HEK293 (cell line): Measurements from ENCODE around the gene HUWE1.
"Not testable (repeated sequence)": the region's sequence is repeated elsewhere in the genome, so short reads cannot be mapped to it uniquely, and the experiment has no call there.

Source experiments
- CTCF ChIA-PET: fragments of 350-600 bp; formaldehyde crosslinking; extraction: SDS; loops from one replicate; lab custom pipeline; 2021; ENCODE audit warnings: antibody characterized with exemption; lab: Yijun Ruan, JAX
- POLR2A ChIA-PET: fragments of 300-600 bp; formaldehyde crosslinking; extraction: SDS; loops from one replicate; lab custom pipeline; 2020; ENCODE audit warnings: antibody characterized with exemption, inconsistent platforms; lab: Yijun Ruan, JAX
- H3K27ac ChIP-seq: fragments of 200-500 bp; sonication (Bioruptor generic); 2 replicates; pipeline ENCODE4 v1.5.1; 2014; ENCODE audit warnings: low read depth, low read length, control low read depth, inconsistent platforms; ENCODE audit errors: extremely low read depth
- H3K36me3 ChIP-seq, 2 experiments: fragments of 200-500 bp in 1 of 2; sonication (Bioruptor generic) in 1 of 2; 1 replicate in 1 of 2; 2 replicates in 1 of 2; pipeline ENCODE4 v1.5.1; 2014 to 2017; ENCODE audit warnings: inconsistent platforms in 2 of 2, low read length in 2 of 2; ENCODE audit not compliant: control insufficient read depth in 2 of 2, insufficient read depth in 1 of 2
- H3K4me1 ChIP-seq: fragments of 200-500 bp; sonication (Bioruptor generic); 2 replicates; pipeline ENCODE4 v1.5.1; 2014; ENCODE audit warnings: mild to moderate bottlenecking, low read length, inconsistent platforms; ENCODE audit not compliant: control insufficient read depth, insufficient read depth
- H3K4me3 ChIP-seq: 2 replicates; pipeline ENCODE4 v1.5.1; 2011; ENCODE audit warnings: low read depth, mild to moderate bottlenecking, control low read depth, low read length, moderate library complexity
- H3K9me3 ChIP-seq: fragments of 200-500 bp; sonication (Bioruptor generic); 2 replicates; pipeline ENCODE4 v1.5.1; 2014; ENCODE audit warnings: low read depth, low read length, inconsistent platforms; ENCODE audit not compliant: control insufficient read depth, insufficient read depth
- BCL11B ChIP-seq: fragments of 450-650 bp; formaldehyde crosslinking; IDR thresholded peaks from 2 replicates; pipeline ENCODE4 v1.5.1; 2016; ENCODE audit warnings: low read depth, missing biosample characterization, missing genetic modification characterization
- MZF1 ChIP-seq: fragments of 450-650 bp; formaldehyde crosslinking; IDR thresholded peaks from 2 replicates; pipeline ENCODE4 v1.5.1; 2017; ENCODE audit warnings: missing biosample characterization, missing genetic modification characterization, borderline replicate concordance
- SETDB1 ChIP-seq: IDR thresholded peaks from one replicate; pipeline ENCODE4 v1.6.1; 2017; ENCODE audit warnings: mild to moderate bottlenecking, low read length, moderate library complexity, mixed read lengths; ENCODE audit not compliant: insufficient read length
- TRIM28 ChIP-seq: IDR thresholded peaks from 2 replicates; pipeline ENCODE4 v1.6.1; 2011; ENCODE audit warnings: low read length, control low read depth, borderline replicate concordance
- YY1 ChIP-seq: fragments of 450-650 bp; formaldehyde crosslinking; IDR thresholded peaks from 2 replicates; pipeline ENCODE4 v1.5.1; 2018; ENCODE audit warnings: missing biosample characterization, missing genetic modification characterization
- ZNF121 ChIP-seq: fragments of 450-650 bp; formaldehyde crosslinking; IDR thresholded peaks from 2 replicates; pipeline ENCODE4 v1.5.1; 2016; ENCODE audit warnings: missing biosample characterization, missing genetic modification characterization
- ZNF18 ChIP-seq: fragments of 450-650 bp; formaldehyde crosslinking; IDR thresholded peaks from 2 replicates; pipeline ENCODE4 v1.5.1; 2016; ENCODE audit warnings: missing biosample characterization, missing genetic modification characterization
- ZNF184 ChIP-seq: fragments of 450-650 bp; IDR thresholded peaks from 2 replicates; pipeline ENCODE4 v1.5.1; 2018; ENCODE audit warnings: missing biosample characterization, mild to moderate bottlenecking, missing genetic modification characterization
- ZNF202 ChIP-seq: fragments of 450-650 bp; formaldehyde crosslinking; IDR thresholded peaks from 2 replicates; pipeline ENCODE4 v1.5.1; 2016; ENCODE audit warnings: missing biosample characterization, missing genetic modification characterization, borderline replicate concordance
- ZNF292 ChIP-seq: fragments of 450-650 bp; formaldehyde crosslinking; IDR thresholded peaks from 2 replicates; pipeline ENCODE4 v1.5.1; 2016; ENCODE audit warnings: low read depth, missing biosample characterization, missing genetic modification characterization, borderline replicate concordance
- ZNF354C ChIP-seq: fragments of 450-650 bp; formaldehyde crosslinking; IDR thresholded peaks from 2 replicates; pipeline ENCODE4 v1.5.1; 2016; ENCODE audit warnings: missing biosample characterization, missing genetic modification characterization, low read depth, borderline replicate concordance
- ZNF488 ChIP-seq: fragments of 450-650 bp; formaldehyde crosslinking; IDR thresholded peaks from 2 replicates; pipeline ENCODE4 v1.5.1; 2016; ENCODE audit warnings: missing biosample characterization, missing genetic modification characterization
- ZNF513 ChIP-seq: fragments of 450-650 bp; IDR thresholded peaks from 2 replicates; pipeline ENCODE4 v1.5.1; 2018; ENCODE audit warnings: missing biosample characterization, missing genetic modification characterization
- ZNF549 ChIP-seq: fragments of 450-650 bp; IDR thresholded peaks from 2 replicates; pipeline ENCODE4 v1.5.1; 2018; ENCODE audit warnings: missing biosample characterization, missing genetic modification characterization, mild to moderate bottlenecking, inconsistent platforms, moderate library complexity
- ZNF585B ChIP-seq: fragments of 450-650 bp; formaldehyde crosslinking; IDR thresholded peaks from 2 replicates; pipeline ENCODE4 v1.5.1; 2016; ENCODE audit warnings: missing biosample characterization, missing genetic modification characterization
- ZNF629 ChIP-seq: fragments of 450-650 bp; formaldehyde crosslinking; IDR thresholded peaks from 2 replicates; pipeline ENCODE4 v1.5.1; 2017; ENCODE audit warnings: missing biosample characterization, missing genetic modification characterization
- ZNF639 ChIP-seq: fragments of 450-650 bp; formaldehyde crosslinking; IDR thresholded peaks from 2 replicates; pipeline ENCODE4 v1.5.1; 2016; ENCODE audit warnings: missing biosample characterization, missing genetic modification characterization
- ZNF776 ChIP-seq: fragments of 450-650 bp; formaldehyde crosslinking; IDR thresholded peaks from 2 replicates; pipeline ENCODE4 v1.5.0; 2017; ENCODE audit warnings: missing biosample characterization, missing genetic modification characterization, borderline replicate concordance
- TF ChIP-seq, protein P1 (sequence below): fragments of 450-650 bp; formaldehyde crosslinking; IDR thresholded peaks from 2 replicates; pipeline ENCODE4 v1.5.1; 2016; ENCODE audit warnings: missing biosample characterization, missing genetic modification characterization

Gene HUWE1

GRCh38 chrX:53724872-53725271 is 38.4 kb upstream of the HUWE1 start:
- H3K9me3 ChIP-seq, result no peaks in the 10 kb centered on the region; the same call in 1 of the 2 replicates
- CTCF ChIA-PET, result interaction anchor here (0.6 kb wide), 1 partner anchor 1585 kb away, joined by 3 read pairs; no protein-coding TSS in a partner anchor
- H3K27ac ChIP-seq, result no peak overlapping the region
- H3K36me3 ChIP-seq, result no peaks in the 10 kb centered on the region
- TF ChIP-seq ZNF585B (tag by site-specific recombination) (peak; percentile 95), SETDB1 (peak; percentile 34), ZNF776 (tag by site-specific recombination) (no peak), ZNF184 (tag by site-specific recombination) (no peak), ZNF629 (tag by site-specific recombination) (no peak)
- TF ChIP-seq, all 188 proteins: peak for 2
- POLR2A ChIA-PET, result no interaction called here
- Histone ChIP-seq H3K4me3 (no peak overlapping the region), H3K4me1 (no peaks in the 10 kb centered on the region)

- Histone ChIP-seq H3K36me3 (no peaks in the 10 kb centered on the region), H3K4me3 (no peak overlapping the region), H3K9me3 (no peaks in the 10 kb centered on the region; the same call in 1 of the 2 replicates), H3K4me1 (no peaks in the 10 kb centered on the region), H3K27ac (no peak overlapping the region)
- CTCF ChIA-PET, result interaction anchor here (0.7 kb wide), 1 partner anchor 1365 kb away, joined by 3 read pairs; no protein-coding TSS in a partner anchor
- TF ChIP-seq ZNF202 (tag by site-specific recombination), result no peak
- no peak for TF ChIP-seq ZNF639 (tag by site-specific recombination)
- no peak for TF ChIP-seq YY1 (tag by site-specific recombination)
- TF ChIP-seq ZNF488 (tag by site-specific recombination), result no peak
- TF ChIP-seq MZF1 (tag by site-specific recombination), result no peak
- TF ChIP-seq ZNF354C, result no peak
- no peak for TF ChIP-seq ZNF513
- TF ChIP-seq BCL11B (tag by site-specific recombination), result no peak
- TF ChIP-seq ZNF18 (tag by site-specific recombination), result no peak
- no peak for TF ChIP-seq ZNF121
- TF ChIP-seq TRIM28, result no peak
- TF ChIP-seq, protein P1, sequence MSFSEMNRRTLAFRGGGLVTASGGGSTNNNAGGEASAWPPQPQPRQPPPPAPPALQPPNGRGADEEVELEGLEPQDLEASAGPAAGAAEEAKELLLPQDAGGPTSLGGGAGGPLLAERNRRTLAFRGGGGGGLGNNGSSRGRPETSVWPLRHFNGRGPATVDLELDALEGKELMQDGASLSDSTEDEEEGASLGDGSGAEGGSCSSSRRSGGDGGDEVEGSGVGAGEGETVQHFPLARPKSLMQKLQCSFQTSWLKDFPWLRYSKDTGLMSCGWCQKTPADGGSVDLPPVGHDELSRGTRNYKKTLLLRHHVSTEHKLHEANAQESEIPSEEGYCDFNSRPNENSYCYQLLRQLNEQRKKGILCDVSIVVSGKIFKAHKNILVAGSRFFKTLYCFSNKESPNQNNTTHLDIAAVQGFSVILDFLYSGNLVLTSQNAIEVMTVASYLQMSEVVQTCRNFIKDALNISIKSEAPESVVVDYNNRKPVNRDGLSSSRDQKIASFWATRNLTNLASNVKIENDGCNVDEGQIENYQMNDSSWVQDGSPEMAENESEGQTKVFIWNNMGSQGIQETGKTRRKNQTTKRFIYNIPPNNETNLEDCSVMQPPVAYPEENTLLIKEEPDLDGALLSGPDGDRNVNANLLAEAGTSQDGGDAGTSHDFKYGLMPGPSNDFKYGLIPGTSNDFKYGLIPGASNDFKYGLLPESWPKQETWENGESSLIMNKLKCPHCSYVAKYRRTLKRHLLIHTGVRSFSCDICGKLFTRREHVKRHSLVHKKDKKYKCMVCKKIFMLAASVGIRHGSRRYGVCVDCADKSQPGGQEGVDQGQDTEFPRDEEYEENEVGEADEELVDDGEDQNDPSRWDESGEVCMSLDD (tag by site-specific recombination), result no peak
- no peak for TF ChIP-seq ZNF292 (tag by site-specific recombination)
- TF ChIP-seq ZNF549 (tag by site-specific recombination), result no peak
- TF ChIP-seq, all 188 proteins: peak for 0
- POLR2A ChIA-PET, result no interaction called here
Observed at GRCh38 chrX:53723381-53723780, 36.9 kb upstream of the HUWE1 start.

DNA sequence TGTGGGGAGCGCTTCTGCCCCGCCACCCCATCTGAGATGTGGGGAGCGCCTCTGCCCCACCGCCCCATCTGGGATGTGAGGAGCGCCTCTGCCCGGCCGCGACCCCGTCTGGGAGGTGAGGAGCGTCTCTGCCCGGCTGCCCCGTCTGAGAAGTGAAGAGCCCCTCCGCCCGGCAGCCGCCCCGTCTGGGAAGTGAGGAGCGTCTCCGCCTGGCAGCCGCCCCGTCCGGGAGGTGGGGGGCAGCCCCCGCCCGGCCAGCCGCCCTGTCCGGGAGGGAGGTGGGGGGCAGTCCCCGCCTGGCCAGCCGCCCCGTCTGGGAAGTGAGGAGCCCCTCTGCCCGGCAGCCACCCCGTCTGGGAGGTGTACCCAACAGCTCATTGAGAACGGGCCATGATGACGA is 35.1 kb upstream of the HUWE1 start:
- H3K36me3 ChIP-seq, CTCF ChIA-PET, H3K9me3 ChIP-seq, POLR2A ChIA-PET, H3K4me3 ChIP-seq, H3K4me1 ChIP-seq, H3K27ac ChIP-seq: not testable (repeated sequence)

- H3K4me1 ChIP-seq, H3K4me3 ChIP-seq, H3K9me3 ChIP-seq, H3K27ac ChIP-seq, H3K36me3 ChIP-seq, POLR2A ChIA-PET, CTCF ChIA-PET: not testable (repeated sequence)
Observed at GRCh38 chrX:53719666-53720065, 33.1 kb upstream of the HUWE1 start.
